ENCODE results near the gene RAB18.

- TF ChIP-seq SUZ12 (IDR thresholded peaks at IDR 0.05; ENCODE audit: extremely low read depth, insufficient read depth, insufficient read length) (no peak), ZNF274 (IDR thresholded peaks at IDR 0.05; ENCODE audit: low read depth, low read length) (no peak)
Observed at GRCh38 chr10:27504007-27504807, at the start of gene RAB18.

Measured in NT2/D1 (cell line).